Endothelial cell of umbilical vein (primary cell): ENCODE results near the gene MMP8. TPM values are rescaled to one million over a fixed set of nuclear protein-coding genes. Genes with fewer than 3 reads are reported as not detected.

Experiments used
- BruUV-seq: library from RNA; stranded (reverse); fragments of 400-500 nt; replicated peaks from 2 replicates; lab custom pipeline; 2021; lab: Mats Ljungman, UMichigan
- CTCF ChIA-PET: fragments of 300-600, 350-600 bp; sonication (Branson Sonifier 250); formaldehyde crosslinking; loops from one replicate; lab custom pipeline; 2021; ENCODE audit warnings: antibody characterized with exemption, inconsistent platforms; lab: Charles Lee
- POLR2A ChIA-PET: fragments of 300-600, 350-600 bp; sonication (Branson Sonifier 250); formaldehyde crosslinking; loops from one replicate; lab custom pipeline; 2021; ENCODE audit warnings: antibody characterized with exemption, inconsistent platforms; lab: Charles Lee
- DNase-seq: peaks from one replicate; pipeline ENCODE4 v3.0.0-alpha.2; 2011; ENCODE audit warnings: low read depth, low spot score
- FAIRE-seq: peaks from 2 replicates; lab custom pipeline; 2011; peaks lifted over from hg19 to GRCh38; lab: Jason Lieb, UNC
- H2AFZ ChIP-seq: 2 replicates; pipeline ENCODE4 v1.6.0; 2012; ENCODE audit warnings: low read depth, low read length, control low read depth, inconsistent platforms
- H3K27ac ChIP-seq: 2 replicates; pipeline ENCODE4 v1.5.1; 2011; ENCODE audit warnings: low read depth, mild to moderate bottlenecking, control low read depth, low read length, moderate library complexity; ENCODE audit not compliant: insufficient read depth
- H3K27me3 ChIP-seq, 2 experiments: 2 replicates each; pipeline versions ENCODE4 v1.6.0 to v1.6.1; 2011; ENCODE audit warnings: low read length in 2 of 2, mixed read lengths in 1 of 2; ENCODE audit not compliant: control insufficient read depth in 2 of 2, insufficient read depth in 2 of 2
- H3K36me3 ChIP-seq, 2 experiments: 2 replicates in 1 of 2; 3 replicates in 1 of 2; pipeline ENCODE4 v1.5.1; 2011; ENCODE audit warnings: low read length in 2 of 2, mild to moderate bottlenecking in 1 of 2, moderate library complexity in 1 of 2; ENCODE audit not compliant: control insufficient read depth in 2 of 2, insufficient read depth in 2 of 2; ENCODE audit errors: extremely low read depth in 1 of 2
- H3K4me1 ChIP-seq: 3 replicates; pipeline ENCODE4 v1.5.1; 2011; ENCODE audit warnings: mild to moderate bottlenecking, low read length; ENCODE audit not compliant: control insufficient read depth, insufficient read depth; ENCODE audit errors: extremely low read depth
- H3K4me2 ChIP-seq: 2 replicates; pipeline ENCODE4 v1.6.1; 2011; ENCODE audit warnings: low read length, control low read depth, mixed read lengths; ENCODE audit not compliant: insufficient read depth
- H3K4me3 ChIP-seq, 3 experiments: fragments of 200-600 bp in 1 of 3; sonication (generic), shearing (Covaris generic) in 1 of 3; replicated peaks in 1 of 3; 2 replicates each; pipeline ENCODE4 v1.5.1; 2011 to 2016; ENCODE audit warnings: control low read depth in 3 of 3, low read length in 3 of 3, mild to moderate bottlenecking in 2 of 3, inconsistent platforms in 1 of 3, low read depth in 1 of 3, moderate library complexity in 1 of 3; ENCODE audit not compliant: insufficient read depth in 1 of 3
- H3K79me2 ChIP-seq: 2 replicates; pipeline ENCODE4 v1.6.0; 2012; ENCODE audit warnings: low read length, inconsistent platforms; ENCODE audit not compliant: control insufficient read depth, insufficient read depth
- H3K9ac ChIP-seq: replicated peaks from 2 replicates; pipeline ENCODE3; 2011; ENCODE audit warnings: low read length, control low read depth; ENCODE audit not compliant: insufficient read depth; ENCODE audit errors: extremely low read depth
- H3K9me1 ChIP-seq: replicated peaks from 3 replicates; pipeline ENCODE4 v1.6.0; 2011; ENCODE audit warnings: mild to moderate bottlenecking, low read length; ENCODE audit not compliant: control insufficient read depth, insufficient read depth; ENCODE audit errors: extremely low read depth
- H3K9me3 ChIP-seq: replicated peaks from 2 replicates; pipeline ENCODE4 v1.5.1; 2012; ENCODE audit warnings: low read length, inconsistent platforms; ENCODE audit not compliant: control insufficient read depth, insufficient read depth
- H4K20me1 ChIP-seq: replicated peaks from 2 replicates; pipeline ENCODE3; 2011; ENCODE audit warnings: mild to moderate bottlenecking, low read length; ENCODE audit not compliant: control insufficient read depth, insufficient read depth; ENCODE audit errors: extremely low read depth
- EZH2 ChIP-seq: IDR thresholded peaks from 2 replicates; pipeline ENCODE4 v1.6.1; 2012; ENCODE audit warnings: borderline replicate concordance, low read depth, mild to moderate bottlenecking, moderate library complexity, low read length, inconsistent platforms; ENCODE audit not compliant: severe bottlenecking
- FOS ChIP-seq: IDR thresholded peaks from 2 replicates; pipeline ENCODE4 v1.6.1; 2011; ENCODE audit warnings: mild to moderate bottlenecking, low read length, moderate library complexity, borderline replicate concordance; ENCODE audit not compliant: insufficient read depth
- GATA2 ChIP-seq: IDR thresholded peaks from 2 replicates; pipeline ENCODE4 v1.7.0; 2011; ENCODE audit warnings: low read depth, mild to moderate bottlenecking, moderate library complexity, mixed read lengths, low read length; ENCODE audit not compliant: insufficient read length, insufficient read depth
- JUN ChIP-seq: IDR thresholded peaks from 2 replicates; pipeline ENCODE4 v1.6.1; 2011; ENCODE audit warnings: borderline replicate concordance, low read depth; ENCODE audit not compliant: insufficient read length, insufficient read depth
- MYC ChIP-seq: IDR thresholded peaks from one replicate; pipeline ENCODE4 v1.6.1; 2011; ENCODE audit warnings: mild to moderate bottlenecking, low read depth, low read length
- POLR2A ChIP-seq: IDR thresholded peaks from 2 replicates; pipeline ENCODE4 v1.6.1; 2012; ENCODE audit warnings: low read depth, mild to moderate bottlenecking, control low read depth, low read length
- POLR2AphosphoS5 ChIP-seq: IDR thresholded peaks from 2 replicates; pipeline ENCODE4 v1.6.1; 2012; ENCODE audit warnings: low read depth, mild to moderate bottlenecking, control low read depth, low read length, moderate library complexity; ENCODE audit not compliant: insufficient read depth
- dilution Hi-C: fragments of 300-500 bp; cut with MboI; formaldehyde crosslinking; loops from one replicate; pipeline ENCODE4 v1.15.0; 2019; ENCODE audit warnings: low sequenced_read_pairs; ENCODE audit not compliant: extremely low pct_ligation_motif_present
- intact Hi-C: fragments of 100-400 bp; cut with micrococcal nuclease; formaldehyde crosslinking; loops from one replicate; pipeline ENCODE4 v1.10.0; 2022
- polyA plus RNA-seq, 4 experiments: library from polyadenylated mRNA; depleted of rRNA in 3 of 4; stranded (reverse) in 3 of 4; unstranded in 1 of 4; fragments of >200 nt; gene quantifications; 2 replicates each; pipeline versions ENCODE4 v1.2.1 to v1.2.3, GENCODE V29; 2011 to 2012; ENCODE audit warnings: missing spikeins in 1 of 4
- total RNA-seq: library from RNA; stranded (reverse); gene quantifications from 2 replicates; pipeline ENCODE4 v1.2.3, GENCODE V29; 2021
- TF ChIP-seq, protein P1 (sequence below): IDR thresholded peaks from 2 replicates; pipeline ENCODE4 v1.6.1; 2011; ENCODE audit not compliant: insufficient read depth, insufficient read length
- TF ChIP-seq, protein P2 (sequence below), 2 donors: IDR thresholded peaks; 1 replicate in 1 of 2; 2 replicates in 1 of 2; pipeline ENCODE4 v1.5.1; 2011; ENCODE audit warnings: low read length in 2 of 2, mild to moderate bottlenecking in 2 of 2, moderate library complexity in 2 of 2, control low read depth in 1 of 2, inconsistent platforms in 1 of 2, low read depth in 1 of 2; ENCODE audit not compliant: insufficient read depth in 1 of 2; ENCODE audit errors: extremely low read depth in 1 of 2

The MMP8 gene
- total and polyA plus RNA-seq, 2 donors (not counting 3 experiments of a cell fraction or from before 2014, with no cell fraction given), result not detected

GRCh38 chr11:102712137-102712536, 12.6 kb downstream of the MMP8 start:
- H4K20me1 ChIP-seq, result no peaks in the 10 kb centered on the region
- DNase-seq, result no peak
- H3K36me3 ChIP-seq, result no peaks in the 10 kb centered on the region
- H3K79me2 ChIP-seq, result no peaks in the 10 kb centered on the region
- FAIRE-seq, result no peak
- H3K9ac ChIP-seq, result no peak overlapping the region
- H3K27me3 ChIP-seq, result peaks cover 11 to 12% of the 10 kb centered on the region in 2 experiments
- no peak overlapping the region for H2AFZ ChIP-seq
- no peak overlapping the region for H3K27ac ChIP-seq
- dilution Hi-C loops (no loop called here), intact Hi-C loops (no loop called here)
- no peak overlapping the region for H3K4me3 ChIP-seq
- ChIA-PET CTCF (interaction anchor here (1.6 kb wide), 1 partner anchor 46 kb away, joined by 3 read pairs; no protein-coding TSS in a partner anchor), POLR2A (no interaction called here)
- H3K4me2 ChIP-seq, result no peak overlapping the region
- H3K9me3 ChIP-seq, result no peaks in the 10 kb centered on the region
- TF ChIP-seq POLR2A, result no peak
- TF ChIP-seq EZH2, result no peak
- TF ChIP-seq, protein P1, sequence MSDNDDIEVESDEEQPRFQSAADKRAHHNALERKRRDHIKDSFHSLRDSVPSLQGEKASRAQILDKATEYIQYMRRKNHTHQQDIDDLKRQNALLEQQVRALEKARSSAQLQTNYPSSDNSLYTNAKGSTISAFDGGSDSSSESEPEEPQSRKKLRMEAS, result no peak
- TF ChIP-seq MYC, result no peak
- TF ChIP-seq, protein P2, sequence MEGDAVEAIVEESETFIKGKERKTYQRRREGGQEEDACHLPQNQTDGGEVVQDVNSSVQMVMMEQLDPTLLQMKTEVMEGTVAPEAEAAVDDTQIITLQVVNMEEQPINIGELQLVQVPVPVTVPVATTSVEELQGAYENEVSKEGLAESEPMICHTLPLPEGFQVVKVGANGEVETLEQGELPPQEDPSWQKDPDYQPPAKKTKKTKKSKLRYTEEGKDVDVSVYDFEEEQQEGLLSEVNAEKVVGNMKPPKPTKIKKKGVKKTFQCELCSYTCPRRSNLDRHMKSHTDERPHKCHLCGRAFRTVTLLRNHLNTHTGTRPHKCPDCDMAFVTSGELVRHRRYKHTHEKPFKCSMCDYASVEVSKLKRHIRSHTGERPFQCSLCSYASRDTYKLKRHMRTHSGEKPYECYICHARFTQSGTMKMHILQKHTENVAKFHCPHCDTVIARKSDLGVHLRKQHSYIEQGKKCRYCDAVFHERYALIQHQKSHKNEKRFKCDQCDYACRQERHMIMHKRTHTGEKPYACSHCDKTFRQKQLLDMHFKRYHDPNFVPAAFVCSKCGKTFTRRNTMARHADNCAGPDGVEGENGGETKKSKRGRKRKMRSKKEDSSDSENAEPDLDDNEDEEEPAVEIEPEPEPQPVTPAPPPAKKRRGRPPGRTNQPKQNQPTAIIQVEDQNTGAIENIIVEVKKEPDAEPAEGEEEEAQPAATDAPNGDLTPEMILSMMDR (IDR thresholded peaks at IDR 0.05; ENCODE audit: extremely low read depth in 1 of 2, insufficient read depth in 1 of 2, low read depth in 1 of 2, low read length in 2 of 2), result no peak
- TF ChIP-seq JUN, result no peak
- TF ChIP-seq FOS, result no peak
- TF ChIP-seq GATA2, result no peak
- TF ChIP-seq POLR2AphosphoS5, result no peak
- no peaks in the 10 kb centered on the region for H3K9me1 ChIP-seq
- H3K4me1 ChIP-seq, result no peaks in the 10 kb centered on the region
- BruUV-seq, result no TSS peak
